CD4-positive, CD25-positive, alpha-beta regulatory T cell (primary cell): ENCODE measurements around the gene SLC7A9. TPM values are rescaled to one million over a fixed set of nuclear protein-coding genes. Genes with fewer than 3 reads are reported as not detected.
A peak's percentile ranks its signal among the peaks of the same experiment; 100 is the strongest.
"Not testable (repeated sequence)": the region's sequence is repeated elsewhere in the genome, so short reads cannot be mapped to it uniquely, and the experiment has no call there.

Experiments
- ATAC-seq, 2 donors: fragments of 150-1000 bp; cut with Tn5 transposase; one replicate each; pipeline ENCODE4 v1.10.0; 2021; ENCODE audit warnings: low read depth in 2 of 2, moderate number of reproducible peaks in 2 of 2, moderate library complexity in 1 of 2
- DNase-seq, 3 donors: peaks; one replicate each; pipeline versions ENCODE4 v3.0.0 to v3.0.0-alpha.2; 2012 to 2022; ENCODE audit warnings: mixed read lengths in 1 of 3
- H3K27ac ChIP-seq: one replicate; pipeline ENCODE4 v1.7.0; 2013; ENCODE audit warnings: mild to moderate bottlenecking, low read length; ENCODE audit not compliant: insufficient read depth, poor library complexity, severe bottlenecking
- H3K27me3 ChIP-seq: one replicate; pipeline ENCODE4 v1.7.0; 2013; ENCODE audit warnings: low read length; ENCODE audit not compliant: control insufficient read depth, insufficient read depth
- H3K36me3 ChIP-seq: one replicate; pipeline ENCODE4 v1.7.0; 2013; ENCODE audit warnings: mild to moderate bottlenecking, low read length, moderate library complexity; ENCODE audit not compliant: control insufficient read depth, insufficient read depth
- H3K4me1 ChIP-seq: 2 replicates; pipeline ENCODE4 v1.7.0; 2013; ENCODE audit warnings: mild to moderate bottlenecking, low read length; ENCODE audit not compliant: insufficient read depth, control insufficient read depth, poor library complexity, severe bottlenecking
- H3K4me3 ChIP-seq: one replicate; pipeline ENCODE4 v1.7.0; 2013; ENCODE audit warnings: low read depth, mild to moderate bottlenecking, low read length, moderate library complexity
- H3K9me3 ChIP-seq, 2 experiments: 1 replicate in 1 of 2; 2 replicates in 1 of 2; pipeline ENCODE4 v1.7.0; 2013; ENCODE audit warnings: low read length in 2 of 2, mild to moderate bottlenecking in 1 of 2, moderate library complexity in 1 of 2; ENCODE audit not compliant: control insufficient read depth in 2 of 2
- H3K27ac Mint-ChIP-seq, 3 donors: one replicate each; pipeline ENCODE4 v1.8.0; 2020 to 2022; ENCODE audit warnings: mild to moderate bottlenecking in 3 of 3, mixed read lengths in 3 of 3, moderate library complexity in 2 of 3
- H3K27me3 Mint-ChIP-seq: one replicate; pipeline ENCODE4 v1.8.0; 2022; ENCODE audit warnings: mild to moderate bottlenecking, mixed read lengths
- H3K36me3 Mint-ChIP-seq: one replicate; pipeline ENCODE4 v1.8.0; 2020; ENCODE audit warnings: mixed read lengths
- H3K4me1 Mint-ChIP-seq, 4 donors: one replicate each; pipeline ENCODE4 v1.8.0; 2020 to 2022; ENCODE audit warnings: mixed read lengths in 4 of 4, mild to moderate bottlenecking in 1 of 4
- H3K4me3 Mint-ChIP-seq, 4 donors: one replicate each; pipeline ENCODE4 v1.8.0; 2020 to 2022; ENCODE audit warnings: mild to moderate bottlenecking in 4 of 4, mixed read lengths in 4 of 4, moderate library complexity in 3 of 4
- H3K9me3 Mint-ChIP-seq, 7 donors: one replicate each; pipeline ENCODE4 v1.8.0; 2020 to 2022; ENCODE audit warnings: mixed read lengths in 7 of 7, mild to moderate bottlenecking in 3 of 7, moderate library complexity in 2 of 7
- polyA plus RNA-seq, 4 donors: library from polyadenylated mRNA; unstranded; fragments of 300-500 nt; fragmentation: Illumina TruSeq; gene quantifications; one replicate each; pipeline ENCODE4 v1.2.3, GENCODE V29; 2021
- total RNA-seq: library from RNA; stranded (reverse); gene quantifications from one replicate; pipeline ENCODE4 v1.2.3, GENCODE V29; 2022

Gene SLC7A9
- total and polyA plus RNA-seq, 5 donors from 2014 or later, result 0.32 TPM; not detected in 4

DNA sequence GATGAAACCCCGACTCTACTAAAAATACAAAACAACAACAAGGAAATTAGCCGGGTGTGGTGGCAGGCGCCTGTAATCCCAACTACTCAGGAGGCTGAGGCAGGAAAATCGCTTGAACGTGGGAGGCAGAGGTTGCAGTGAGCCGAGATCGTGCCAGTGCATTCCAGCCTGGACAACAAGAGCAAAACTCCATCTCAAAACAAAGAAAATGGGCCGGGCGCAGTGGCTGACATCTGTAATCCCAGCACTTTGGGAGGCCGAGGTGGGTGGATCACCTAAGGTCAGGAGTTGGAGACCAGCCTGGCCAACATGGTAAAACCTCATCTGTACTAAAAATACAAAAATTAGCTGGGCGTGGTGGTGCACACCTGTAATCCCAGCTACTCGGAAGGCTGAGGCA is 37.5 kb downstream of the SLC7A9 start:
- H3K4me1 ChIP-seq, H3K4me3 ChIP-seq, DNase-seq, H3K36me3 ChIP-seq, H3K36me3 Mint-ChIP-seq, H3K27ac ChIP-seq, H3K9me3 Mint-ChIP-seq, H3K27me3 ChIP-seq, ATAC-seq, H3K27ac Mint-ChIP-seq, H3K27me3 Mint-ChIP-seq, H3K4me3 Mint-ChIP-seq, H3K9me3 ChIP-seq: not testable (repeated sequence)
- peaks cover 7 to 20% (median 8%) of the 10 kb centered on the region in 4 donors for H3K4me1 Mint-ChIP-seq

DNA sequence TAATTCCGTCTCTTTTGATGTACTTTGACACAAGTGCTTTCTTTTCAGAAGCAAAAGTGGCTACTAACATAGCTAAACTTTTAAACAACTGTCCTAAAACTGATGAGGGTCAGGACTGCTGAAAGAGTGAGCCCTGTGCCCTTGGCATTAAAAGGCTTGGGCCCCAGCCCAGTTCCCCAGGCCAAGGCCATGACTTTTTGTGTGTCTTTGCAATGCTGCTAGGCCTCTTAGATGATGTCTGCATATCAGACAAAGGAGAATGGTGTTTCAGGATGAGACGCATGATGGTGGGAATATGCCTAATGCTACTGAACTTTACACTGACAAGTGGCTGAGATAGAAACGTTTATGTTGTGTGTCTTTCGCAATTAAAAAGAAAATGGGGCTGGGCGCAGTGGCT is 38.0 kb downstream of the SLC7A9 start:
- no peak for DNase-seq
- no peaks in the 10 kb centered on the region for H3K27me3 ChIP-seq
- H3K27ac ChIP-seq, result no peak overlapping the region
- Mint-ChIP-seq H3K4me1 (peaks cover 2 to 15% (median 5%) of the 10 kb centered on the region in 4 donors), H3K4me3 (no peak overlapping the region), H3K9me3 (no peaks in the 10 kb centered on the region), H3K27me3 (peaks cover 4% of the 10 kb centered on the region), H3K27ac (no peak overlapping the region), H3K36me3 (no peaks in the 10 kb centered on the region)
- no peaks in the 10 kb centered on the region for H3K4me1 ChIP-seq
- no peak overlapping the region for H3K4me3 ChIP-seq
- no peaks in the 10 kb centered on the region for H3K9me3 ChIP-seq
- ATAC-seq, result no peak
- H3K36me3 ChIP-seq, result no peaks in the 10 kb centered on the region

DNA sequence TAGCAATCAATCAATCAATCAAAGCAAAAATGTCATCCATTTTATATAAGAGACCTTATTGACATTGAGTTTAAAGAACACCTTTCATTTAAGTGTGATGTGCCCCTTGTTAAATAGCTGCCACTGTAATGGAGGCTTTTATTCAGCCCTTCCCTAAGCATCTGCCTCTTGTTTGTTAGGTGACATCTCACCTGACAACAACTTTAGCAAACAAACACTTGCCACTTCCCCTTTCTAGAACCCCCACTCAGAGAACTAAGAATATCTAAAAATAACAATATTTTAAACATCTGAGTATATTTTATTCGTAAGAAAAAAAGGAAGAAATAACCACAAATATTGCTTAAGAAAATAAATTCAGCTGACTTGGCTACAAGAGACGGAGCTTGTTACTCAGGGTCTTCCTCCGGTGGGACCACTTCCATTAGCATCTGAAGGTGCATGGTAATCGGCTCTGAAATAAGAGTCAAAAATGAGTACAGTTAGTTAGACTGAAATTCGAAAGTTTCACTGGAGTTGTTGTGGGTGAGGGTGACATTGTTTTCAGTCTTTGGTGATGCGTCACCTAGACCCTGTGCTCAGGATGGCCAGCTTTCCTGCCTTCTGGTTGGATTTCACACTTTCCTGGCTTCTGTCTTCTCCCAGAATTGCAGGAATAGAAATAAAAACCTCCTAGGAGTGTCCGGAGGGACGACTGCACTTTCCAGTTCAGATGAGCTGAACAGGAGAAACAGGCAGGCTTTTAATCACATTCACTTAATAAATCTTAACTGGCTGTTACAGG is 39.1 kb downstream of the SLC7A9 start:
- ATAC-seq (no peak), DNase-seq (no peak)
- Mint-ChIP-seq H3K27ac (no peak overlapping the region), H3K36me3 (no peaks in the 10 kb centered on the region), H3K4me3 (no peak overlapping the region), H3K9me3 (no peaks in the 10 kb centered on the region), H3K27me3 (peaks cover 7% of the 10 kb centered on the region), H3K4me1 (peaks cover 0 to 8% (median 0%) of the 10 kb centered on the region in 4 donors)
- H3K36me3 ChIP-seq, result no peaks in the 10 kb centered on the region
- no peak overlapping the region for H3K4me3 ChIP-seq
- no peaks in the 10 kb centered on the region for H3K4me1 ChIP-seq
- H3K27me3 ChIP-seq, result no peaks in the 10 kb centered on the region
- no peaks in the 10 kb centered on the region for H3K9me3 ChIP-seq
- H3K27ac ChIP-seq, result no peak overlapping the region

DNA sequence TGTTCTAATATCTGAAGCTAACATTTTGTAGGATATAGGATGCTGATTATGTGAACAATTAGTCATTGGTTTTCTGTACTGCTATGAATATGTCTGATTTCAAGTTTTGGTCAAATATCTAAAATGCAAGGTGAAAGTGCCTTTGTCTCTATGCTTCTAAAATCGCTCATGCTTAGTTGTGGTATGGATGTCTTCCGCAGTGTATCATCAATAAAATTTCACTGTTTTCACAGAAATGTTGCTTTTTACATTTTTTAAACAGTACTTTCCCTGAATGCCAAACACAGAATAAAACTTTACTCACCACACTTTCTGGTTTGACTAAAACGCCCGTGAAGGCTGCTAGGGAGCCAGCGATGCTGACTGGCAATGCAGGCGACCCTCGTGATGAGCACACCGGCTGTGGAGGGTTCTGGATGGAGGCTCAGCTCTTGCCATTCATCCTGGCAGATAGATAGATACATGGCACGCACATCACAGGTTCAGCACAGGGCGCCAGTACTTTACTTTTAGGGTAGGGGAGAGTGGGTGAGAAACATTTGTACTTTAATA is 40.1 kb downstream of the SLC7A9 start:
- Mint-ChIP-seq H3K4me3 (peak overlapping the region in 2 of 4 donors; percentile 48 to 67), H3K27ac (peak overlapping the region in 2 of 3 donors; percentile 30 to 31), H3K4me1 (peaks cover 0 to 8% (median 0%) of the 10 kb centered on the region in 4 donors), H3K27me3 (peaks cover 16% of the 10 kb centered on the region), H3K9me3 (no peaks in the 10 kb centered on the region), H3K36me3 (no peaks in the 10 kb centered on the region)
- H3K9me3 ChIP-seq, result no peaks in the 10 kb centered on the region
- H3K4me3 ChIP-seq, result no peak overlapping the region
- DNase-seq (no peak), ATAC-seq (no peak)
- no peaks in the 10 kb centered on the region for H3K36me3 ChIP-seq
- H3K27me3 ChIP-seq, result no peaks in the 10 kb centered on the region
- H3K4me1 ChIP-seq, result no peaks in the 10 kb centered on the region
- no peak overlapping the region for H3K27ac ChIP-seq

DNA sequence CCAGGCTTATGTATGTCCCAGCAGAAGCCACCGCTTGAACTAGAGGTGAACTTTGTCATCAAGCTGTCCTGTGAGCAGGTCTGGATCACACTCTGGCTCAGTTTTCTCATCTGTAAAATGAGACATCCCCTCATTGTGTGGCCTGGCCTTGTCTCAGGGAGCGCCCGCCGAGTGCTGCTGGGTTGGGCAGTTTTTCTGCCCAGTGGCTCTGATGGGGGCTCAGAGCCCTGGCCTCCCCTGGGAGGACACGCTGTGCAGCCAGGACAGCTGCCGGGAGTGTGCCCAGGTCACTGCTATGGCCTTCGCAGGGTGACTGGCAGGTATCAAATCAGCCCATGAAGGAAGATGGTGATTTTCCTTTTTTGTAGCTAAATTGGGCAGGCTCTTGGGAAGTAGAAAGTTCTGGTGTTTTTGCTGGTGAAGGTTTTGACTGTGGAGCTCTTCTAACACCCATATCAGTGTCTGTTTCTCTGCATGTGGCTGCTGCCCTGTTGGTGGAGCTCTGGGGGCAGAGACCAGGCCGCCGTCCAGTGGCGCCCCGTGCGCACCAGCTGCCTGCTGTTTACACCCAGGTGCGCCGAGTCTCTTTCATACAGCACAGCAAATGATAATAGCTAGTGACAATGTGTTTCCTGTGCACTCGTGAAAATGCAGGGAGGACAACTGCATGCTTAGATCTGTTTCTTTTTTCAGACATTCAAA is 40.8 kb downstream of the SLC7A9 start:
- ATAC-seq (no peak), DNase-seq (peak in 1 of 3 donors; percentile 4)
- Histone ChIP-seq H3K9me3 (no peaks in the 10 kb centered on the region), H3K36me3 (no peaks in the 10 kb centered on the region), H3K4me1 (no peaks in the 10 kb centered on the region), H3K27ac (no peak overlapping the region), H3K4me3 (no peak overlapping the region), H3K27me3 (no peaks in the 10 kb centered on the region)
- H3K27ac Mint-ChIP-seq, result peak overlapping the region in 2 of 3 donors; percentile 30 to 72
- peaks cover 0 to 8% (median 1%) of the 10 kb centered on the region in 4 donors for H3K4me1 Mint-ChIP-seq
- peaks cover 16% of the 10 kb centered on the region for H3K27me3 Mint-ChIP-seq
- peak overlapping the region in 2 of 4 donors; percentile 52 to 67 for H3K4me3 Mint-ChIP-seq
- H3K36me3 Mint-ChIP-seq, result no peaks in the 10 kb centered on the region
- no peaks in the 10 kb centered on the region for H3K9me3 Mint-ChIP-seq

- Histone ChIP-seq H3K27ac (no peak overlapping the region), H3K9me3 (no peaks in the 10 kb centered on the region), H3K4me3 (no peak overlapping the region), H3K27me3 (no peaks in the 10 kb centered on the region), H3K4me1 (no peaks in the 10 kb centered on the region), H3K36me3 (no peaks in the 10 kb centered on the region)
- no peaks in the 10 kb centered on the region for H3K36me3 Mint-ChIP-seq
- H3K27me3 Mint-ChIP-seq, result peaks cover 22% of the 10 kb centered on the region
- H3K27ac Mint-ChIP-seq, result no peak overlapping the region
- no peak for DNase-seq
- ATAC-seq, result no peak
- H3K9me3 Mint-ChIP-seq, result no peaks in the 10 kb centered on the region
- peaks cover 0 to 8% (median 4%) of the 10 kb centered on the region in 4 donors for H3K4me1 Mint-ChIP-seq
- no peak overlapping the region for H3K4me3 Mint-ChIP-seq
Observed at GRCh38 chr19:32828139-32828538, 41.4 kb downstream of the SLC7A9 start.

DNA sequence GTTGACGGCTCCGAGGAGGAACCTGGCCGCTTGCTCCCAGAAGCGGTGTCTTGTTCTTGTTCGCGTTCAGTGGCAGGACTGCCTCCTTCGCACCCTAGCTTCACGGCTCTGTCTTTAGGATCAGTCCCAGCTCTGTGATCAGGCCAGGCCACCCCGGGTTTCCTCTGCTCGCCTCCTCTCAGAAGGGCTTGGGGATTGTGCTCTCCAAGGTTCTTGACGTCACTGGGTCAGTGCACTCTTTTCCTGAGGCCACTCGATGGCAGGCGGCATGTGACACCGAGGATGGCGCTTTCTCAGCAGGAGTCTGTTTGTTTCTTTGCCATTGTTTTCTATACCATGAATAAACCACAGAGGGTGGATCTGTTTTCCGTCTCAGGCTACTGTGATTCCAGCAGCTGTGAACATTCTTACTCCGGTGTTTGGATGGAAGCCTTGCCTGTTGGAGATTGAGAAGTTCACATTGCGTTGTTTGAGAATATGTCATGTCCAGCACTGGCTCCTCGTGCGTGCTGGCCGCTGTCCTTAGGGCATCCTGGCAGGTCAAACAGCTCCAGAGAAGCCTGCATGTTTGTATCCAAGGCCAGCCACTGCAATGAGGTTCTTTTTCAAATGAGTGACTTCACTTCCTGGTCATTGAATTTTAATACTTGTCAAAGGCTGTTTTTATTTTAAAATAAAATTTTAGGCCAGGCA is 44.5 kb downstream of the SLC7A9 start:
- Mint-ChIP-seq H3K27me3 (peaks cover 30% of the 10 kb centered on the region), H3K4me3 (no peak overlapping the region), H3K4me1 (peaks cover 0 to 20% (median 5%) of the 10 kb centered on the region in 4 donors), H3K36me3 (no peaks in the 10 kb centered on the region), H3K27ac (no peak overlapping the region), H3K9me3 (no peaks in the 10 kb centered on the region)
- Histone ChIP-seq H3K4me1 (no peaks in the 10 kb centered on the region), H3K27ac (no peak overlapping the region), H3K9me3 (no peaks in the 10 kb centered on the region), H3K36me3 (no peaks in the 10 kb centered on the region), H3K4me3 (no peak overlapping the region), H3K27me3 (no peaks in the 10 kb centered on the region)
- no peak for DNase-seq
- no peak for ATAC-seq
